Amniotic epithelial cell (primary cell): ENCODE measurements around the gene SGF29.
"Not testable (repeated sequence)": the region's sequence is repeated elsewhere in the genome, so short reads cannot be mapped to it uniquely, and the experiment has no call there.

Experiments
- DNase-seq: peaks from one replicate; pipeline ENCODE4 v3.0.0-alpha.2; 2010; ENCODE audit warnings: low read depth

The SGF29 gene

GRCh38 chr16:28532940-28533647, 20.6 kb upstream of the SGF29 start:
- DNase-seq: no peak

- peak; percentile 60 for DNase-seq
Observed at GRCh38 chr16:28534542-28535373, 19.0 kb upstream of the SGF29 start.

- DNase-seq: no peak
Observed at GRCh38 chr16:28537076-28537475, 16.6 kb upstream of the SGF29 start.

- DNase-seq: no peak
Observed at GRCh38 chr16:28537964-28538732, 15.6 kb upstream of the SGF29 start.

- peak; percentile 94 for DNase-seq
Observed at GRCh38 chr16:28538733-28539596, 14.8 kb upstream of the SGF29 start, which contains the start of gene NUPR1. Gene NUPR1 (minus strand): TSS chr16:28538974. CDS start chr16:28538907, 67 bp downstream.

- DNase-seq: no peak
Observed at GRCh38 chr16:28540346-28540745, 13.4 kb upstream of the SGF29 start.

GRCh38 chr16:28542646-28543045, 11.1 kb upstream of the SGF29 start:
- DNase-seq: no peak

GRCh38 chr16:28543072-28543471, 10.6 kb upstream of the SGF29 start:
- peak; percentile 56 for DNase-seq

- DNase-seq: no peak
Observed at GRCh38 chr16:28544998-28545397, 8.7 kb upstream of the SGF29 start.

- DNase-seq: not testable (repeated sequence)
Observed at GRCh38 chr16:28545964-28546363, 7.8 kb upstream of the SGF29 start.

GRCh38 chr16:28546626-28547025, 7.1 kb upstream of the SGF29 start:
- DNase-seq: no peak

- no peak for DNase-seq
Observed at GRCh38 chr16:28548306-28548802, 5.4 kb upstream of the SGF29 start.

- DNase-seq: peak; percentile 27
Observed at GRCh38 chr16:28549301-28549899, 4.3 kb upstream of the SGF29 start.

- no peak for DNase-seq
Observed at GRCh38 chr16:28554634-28555423, 1.1 kb downstream of the SGF29 start.

- no peak for DNase-seq
Observed at GRCh38 chr16:28555561-28555960, 1.8 kb downstream of the SGF29 start.

- DNase-seq: no peak
Observed at GRCh38 chr16:28556914-28557320, 3.2 kb downstream of the SGF29 start.

- DNase-seq: no peak
Observed at GRCh38 chr16:28558456-28558855, 4.7 kb downstream of the SGF29 start.

- peak; percentile 11 for DNase-seq
Observed at GRCh38 chr16:28561557-28562187, 8.0 kb downstream of the SGF29 start.

GRCh38 chr16:28562199-28562598, 8.5 kb downstream of the SGF29 start:
- DNase-seq: no peak

GRCh38 chr16:28563218-28563617, 9.5 kb downstream of the SGF29 start:
- DNase-seq: no peak
